ES-I3 (cell line): ENCODE results near the gene PLCG1.

ENCODE experiments used
- H3K36me3 ChIP-seq: 2 replicates; pipeline ENCODE4 v1.6.1; 2013; ENCODE audit warnings: mild to moderate bottlenecking, low read length, control low read depth, moderate library complexity; ENCODE audit not compliant: insufficient read depth
- H3K4me1 ChIP-seq: 2 replicates; pipeline ENCODE4 v1.6.1; 2013; ENCODE audit warnings: mild to moderate bottlenecking, control low read depth, low read length; ENCODE audit not compliant: insufficient read depth
- H3K9ac ChIP-seq: 2 replicates; pipeline ENCODE4 v1.6.1; 2013; ENCODE audit warnings: low read depth, mild to moderate bottlenecking, low read length, moderate library complexity
- H3K9me3 ChIP-seq: 2 replicates; pipeline ENCODE4 v1.6.1; 2013; ENCODE audit warnings: mild to moderate bottlenecking, low read length, moderate library complexity; ENCODE audit not compliant: control insufficient read depth, insufficient read depth

PLCG1 gene

GRCh38 chr20:41145317-41145716 is 8.0 kb downstream of the PLCG1 start:
- Histone ChIP-seq H3K36me3 (no peaks in the 10 kb centered on the region), H3K9ac (no peak overlapping the region), H3K9me3 (no peaks in the 10 kb centered on the region), H3K4me1 (peaks cover 11% of the 10 kb centered on the region)

GRCh38 chr20:41145821-41146620 is 8.7 kb downstream of the PLCG1 start:
- Histone ChIP-seq H3K9me3 (no peaks in the 10 kb centered on the region), H3K4me1 (peaks cover 4% of the 10 kb centered on the region), H3K9ac (no peak overlapping the region), H3K36me3 (no peaks in the 10 kb centered on the region)

- Histone ChIP-seq H3K9ac (no peak overlapping the region), H3K4me1 (0 out of 2 replicates have a peak, but pooled peaks cover 5% of the 10 kb centered on the region), H3K9me3 (no peaks in the 10 kb centered on the region), H3K36me3 (no peaks in the 10 kb centered on the region)
Measured at GRCh38 chr20:41147767-41148191, 10.4 kb downstream of the PLCG1 start.

- Histone ChIP-seq H3K4me1 (0 out of 2 replicates have a peak, but pooled peaks cover 5% of the 10 kb centered on the region), H3K9me3 (no peaks in the 10 kb centered on the region), H3K36me3 (no peaks in the 10 kb centered on the region)
Measured at GRCh38 chr20:41148942-41149341, 11.6 kb downstream of the PLCG1 start.

DNA sequence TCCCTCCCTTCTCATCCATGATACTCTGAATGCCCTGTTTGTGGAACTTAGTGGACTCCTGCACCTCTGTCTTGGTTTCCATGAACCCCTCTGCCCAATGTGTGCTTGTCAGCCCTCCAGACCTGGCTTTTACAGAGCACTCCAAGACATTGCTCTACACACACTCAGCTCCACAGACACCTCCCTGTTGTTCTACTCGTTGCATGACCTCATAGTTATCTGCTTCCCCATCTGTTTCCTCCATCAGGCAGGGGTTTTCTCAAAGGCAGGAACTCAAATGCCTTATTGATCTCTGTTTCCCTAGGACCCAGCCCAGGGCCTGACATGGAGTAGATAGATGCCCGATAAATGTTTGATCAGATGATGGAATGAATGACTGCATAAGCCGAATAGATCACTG is 13.3 kb downstream of the PLCG1 start:
- 0 out of 2 replicates have a peak, but pooled peaks cover 5% of the 10 kb centered on the region for H3K4me1 ChIP-seq
- H3K9me3 ChIP-seq: no peaks in the 10 kb centered on the region
- no peaks in the 10 kb centered on the region for H3K36me3 ChIP-seq
- no peak overlapping the region for H3K9ac ChIP-seq

More at GRCh38 chr20:41148942-41149341, 11.6 kb downstream of the PLCG1 start:
- no peak overlapping the region for H3K9ac ChIP-seq

GRCh38 chr20:41151134-41151869 is 14.0 kb downstream of the PLCG1 start:
- H3K9me3 ChIP-seq: no peaks in the 10 kb centered on the region
- H3K4me1 ChIP-seq: 0 out of 2 replicates have a peak, but pooled peaks cover 5% of the 10 kb centered on the region

DNA sequence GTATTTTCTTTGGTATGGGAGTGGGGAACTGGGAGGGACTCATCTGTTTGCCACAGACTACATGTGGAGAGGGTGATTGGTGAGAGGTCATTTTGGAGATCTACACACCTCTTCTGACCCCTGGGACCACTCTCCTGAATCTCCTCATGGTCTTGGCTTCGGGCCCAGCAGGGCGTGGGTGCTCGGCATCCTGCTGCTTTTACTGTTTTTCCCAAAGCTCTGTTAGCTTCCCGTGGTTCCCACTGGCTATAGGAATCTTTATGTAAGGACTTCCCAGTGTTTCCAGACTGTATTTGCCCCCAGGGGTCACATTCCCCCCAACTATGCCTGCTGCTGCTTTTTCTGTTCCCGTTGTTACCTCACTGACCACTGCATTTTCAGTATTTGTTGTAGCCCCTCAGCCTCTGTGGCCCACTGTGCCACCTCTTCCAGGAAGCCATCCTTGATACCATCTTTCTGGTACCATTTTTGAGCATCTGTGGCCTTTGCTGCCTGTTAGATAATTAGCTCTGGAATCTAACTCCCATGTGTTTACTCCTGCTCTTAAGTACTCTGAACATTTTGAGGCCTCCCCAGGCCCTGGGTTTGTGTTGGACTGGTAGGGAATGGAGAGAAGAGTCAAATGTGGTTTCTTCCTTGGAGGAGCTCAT is 14.9 kb downstream of the PLCG1 start:
- Histone ChIP-seq H3K4me1 (0 out of 2 replicates have a peak, but pooled peaks cover 10% of the 10 kb centered on the region), H3K9me3 (no peaks in the 10 kb centered on the region), H3K36me3 (no peaks in the 10 kb centered on the region), H3K9ac (no peak overlapping the region)

More at GRCh38 chr20:41151134-41151869, 14.0 kb downstream of the PLCG1 start:
- Histone ChIP-seq H3K9ac (no peak overlapping the region), H3K36me3 (no peaks in the 10 kb centered on the region)

- peaks cover 16% of the 10 kb centered on the region for H3K4me1 ChIP-seq
- no peak overlapping the region for H3K9ac ChIP-seq
- no peaks in the 10 kb centered on the region; the same call in none of the 2 replicates for H3K36me3 ChIP-seq
Measured at GRCh38 chr20:41154436-41155176, 17.3 kb downstream of the PLCG1 start.

GRCh38 chr20:41155261-41155660 is 17.9 kb downstream of the PLCG1 start:
- H3K9me3 ChIP-seq: no peaks in the 10 kb centered on the region
- H3K36me3 ChIP-seq: no peaks in the 10 kb centered on the region; the same call in none of the 2 replicates
- peaks cover 16% of the 10 kb centered on the region for H3K4me1 ChIP-seq
- H3K9ac ChIP-seq: no peak overlapping the region

More at GRCh38 chr20:41154436-41155176, 17.3 kb downstream of the PLCG1 start:
- no peaks in the 10 kb centered on the region for H3K9me3 ChIP-seq

DNA sequence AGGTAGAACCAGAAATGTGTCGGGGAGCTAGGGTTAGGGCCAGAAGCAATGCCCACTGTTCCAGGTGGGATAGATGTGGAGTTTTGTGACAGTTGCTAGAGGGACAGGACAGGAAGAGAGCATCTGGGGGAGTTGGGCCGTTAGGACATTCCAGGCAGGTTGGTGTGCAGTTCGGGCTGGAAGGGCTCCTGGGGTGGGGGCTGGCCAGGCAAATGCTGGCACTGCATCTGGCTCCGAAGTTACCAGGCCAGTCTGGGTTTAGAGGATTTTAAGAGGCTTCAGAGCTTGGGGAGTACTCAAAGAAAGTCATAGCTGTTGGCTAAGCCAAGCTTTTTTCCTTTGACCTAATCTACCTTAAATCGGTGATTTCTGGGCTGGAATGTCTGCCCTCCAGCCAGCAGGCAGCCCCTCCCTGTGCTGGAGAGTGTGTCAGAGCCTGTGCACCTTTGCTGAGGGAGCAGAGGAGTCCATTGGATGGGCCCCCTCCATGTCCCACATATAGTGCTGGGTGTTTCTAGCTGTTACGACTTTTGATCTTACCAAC is 20.8 kb downstream of the PLCG1 start:
- no peak overlapping the region for H3K9ac ChIP-seq
- H3K4me1 ChIP-seq: peaks cover 11% of the 10 kb centered on the region

GRCh38 chr20:41159547-41159946 is 22.2 kb downstream of the PLCG1 start:
- Histone ChIP-seq H3K36me3 (peaks cover 20% of the 10 kb centered on the region), H3K4me1 (peaks cover 11% of the 10 kb centered on the region), H3K9me3 (no peaks in the 10 kb centered on the region), H3K9ac (no peak overlapping the region)

More for the DNA sequence above, 20.8 kb downstream of the PLCG1 start:
- no peaks in the 10 kb centered on the region for H3K9me3 ChIP-seq
- H3K36me3 ChIP-seq: peaks cover 8% of the 10 kb centered on the region

GRCh38 chr20:41160686-41161085 is 23.3 kb downstream of the PLCG1 start:
- H3K36me3 ChIP-seq: peaks cover 31% of the 10 kb centered on the region
- H3K9ac ChIP-seq: no peak overlapping the region
- H3K4me1 ChIP-seq: peaks cover 11% of the 10 kb centered on the region
- no peaks in the 10 kb centered on the region for H3K9me3 ChIP-seq

- peaks cover 40% of the 10 kb centered on the region for H3K36me3 ChIP-seq
Measured at GRCh38 chr20:41161886-41162285, 24.5 kb downstream of the PLCG1 start.

More at GRCh38 chr20:41161886-41162285, 24.5 kb downstream of the PLCG1 start:
- Histone ChIP-seq H3K9ac (no peak overlapping the region), H3K4me1 (peaks cover 10% of the 10 kb centered on the region), H3K9me3 (no peaks in the 10 kb centered on the region)
